ENCODE results near the gene ZNF552.
A peak's percentile ranks its signal among the peaks of the same experiment; 100 is the strongest.
"Not testable (repeated sequence)": the region's sequence is repeated elsewhere in the genome, so short reads cannot be mapped to it uniquely, and the experiment has no call there.

ZNF552 gene

DNA sequence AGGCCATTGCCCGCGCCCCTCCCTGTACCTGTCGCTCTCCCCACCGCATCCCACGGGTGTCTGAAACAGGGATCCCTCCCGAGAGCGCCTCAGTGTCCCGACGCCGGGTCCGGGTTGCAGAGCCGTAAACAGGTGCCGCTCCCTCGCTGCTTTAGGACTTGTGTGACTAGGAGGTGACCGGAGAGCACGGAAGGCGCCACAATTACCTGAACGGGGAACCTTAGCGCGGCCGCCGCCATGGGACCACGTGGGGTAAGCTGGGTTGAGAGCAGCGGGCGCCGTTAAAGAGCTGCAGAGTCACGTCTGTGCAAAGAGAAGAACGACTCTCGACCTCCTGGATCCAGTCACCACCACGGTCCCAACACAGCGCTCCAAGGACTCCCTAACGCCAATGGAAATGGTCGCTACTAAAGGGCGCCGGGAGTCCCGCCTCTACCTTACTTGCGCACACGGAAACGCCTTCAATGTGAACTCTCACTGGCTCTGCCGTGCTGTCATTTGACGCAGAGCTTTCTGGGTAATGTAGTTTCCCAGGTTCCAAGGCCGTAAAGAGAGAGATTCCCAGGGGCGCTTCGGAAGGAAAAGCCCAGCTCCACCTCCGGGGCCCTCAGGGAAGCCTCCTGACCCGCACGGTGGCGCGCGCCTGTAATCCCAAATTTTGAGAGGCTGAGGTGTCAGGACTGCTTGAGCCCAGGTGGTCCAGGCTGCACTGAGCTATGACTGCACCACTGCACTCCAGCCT lies at the start of gene ZNF552:
TSS of gene ZNF552 (minus strand) at position 409 of the 742 bp plus-strand sequence. CDS start at position 239, 170 bp downstream.
- peak; percentile 94 for DNase-seq (ENCODE audit: low spot score)

DNA sequence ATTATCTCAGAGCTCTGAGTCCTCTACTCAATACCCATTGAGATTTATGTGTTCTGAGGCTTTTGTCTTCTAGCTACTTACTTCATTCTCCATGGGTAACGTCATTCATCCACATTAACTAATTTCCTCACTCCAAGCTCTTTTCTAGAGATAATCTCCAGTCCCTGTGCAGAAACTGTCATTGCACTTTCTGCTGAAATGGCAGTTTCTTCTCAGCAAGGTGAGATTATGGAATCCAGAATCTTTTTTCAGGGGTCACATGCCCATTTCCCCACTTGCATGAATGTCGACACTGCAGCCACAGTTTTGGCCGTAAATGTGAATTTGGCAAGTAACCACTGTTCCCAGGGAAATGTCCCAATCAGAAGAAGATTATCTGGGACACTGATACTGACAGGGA lies 47.6 kb upstream of the ZNF552 start:
- DNase-seq (ENCODE audit: low spot score) = not testable (repeated sequence)

GRCh38 chr19:57854117-57854516 lies 39.4 kb upstream of the ZNF552 start:
- DNase-seq (ENCODE audit: low spot score) = not testable (repeated sequence)

GRCh38 chr19:57851812-57852603 lies 37.3 kb upstream of the ZNF552 start:
- not testable (repeated sequence) for DNase-seq (ENCODE audit: low spot score)

GRCh38 chr19:57850553-57851017 lies 35.9 kb upstream of the ZNF552 start:
- no peak for DNase-seq (ENCODE audit: low spot score)

DNA sequence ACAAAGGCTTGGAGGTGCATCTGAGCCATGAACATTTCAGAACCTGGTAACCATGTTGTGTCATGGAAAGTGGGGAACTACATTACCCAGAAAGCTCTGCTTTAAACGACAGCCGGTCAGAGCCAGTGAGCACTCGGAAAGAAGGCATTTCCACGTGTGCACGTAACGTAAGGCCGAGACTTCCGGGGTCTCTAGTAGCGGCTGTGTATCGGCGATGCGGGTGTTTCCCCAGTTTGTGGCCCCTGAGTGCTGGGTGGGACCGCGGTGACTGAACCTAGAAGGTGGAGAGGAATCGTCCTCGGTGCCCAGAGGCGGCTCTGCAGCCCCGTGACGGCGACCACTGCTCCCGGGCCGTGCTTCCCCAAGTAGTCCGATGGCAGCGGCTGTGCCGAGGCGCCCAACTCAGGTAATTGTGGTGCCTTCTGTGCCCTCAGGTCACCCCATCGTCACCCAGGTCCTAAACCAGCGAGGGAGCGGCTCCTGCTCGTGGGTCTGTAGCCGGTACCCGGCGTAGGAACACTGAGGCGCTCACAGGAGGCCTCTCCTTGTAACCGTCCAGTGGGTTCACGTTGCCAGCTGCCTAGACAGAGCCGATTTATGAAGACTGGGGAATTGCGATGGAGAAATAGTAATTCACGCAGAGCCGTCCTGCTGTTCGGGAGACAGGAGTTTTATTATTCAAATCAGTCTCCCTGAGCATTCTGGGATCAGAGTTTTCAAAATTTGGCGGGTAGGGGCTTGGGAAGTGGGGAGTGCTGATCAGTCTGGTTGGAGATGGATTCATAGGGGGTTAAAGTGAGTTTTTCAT lies 35.2 kb upstream of the ZNF552 start, which contains the start of gene ZNF587:
TSS of gene ZNF587 (plus strand) at position 194 of the 808 bp plus-strand sequence. CDS start at position 374, 180 bp downstream.
- peak; percentile 88 for DNase-seq (ENCODE audit: low spot score)

DNA sequence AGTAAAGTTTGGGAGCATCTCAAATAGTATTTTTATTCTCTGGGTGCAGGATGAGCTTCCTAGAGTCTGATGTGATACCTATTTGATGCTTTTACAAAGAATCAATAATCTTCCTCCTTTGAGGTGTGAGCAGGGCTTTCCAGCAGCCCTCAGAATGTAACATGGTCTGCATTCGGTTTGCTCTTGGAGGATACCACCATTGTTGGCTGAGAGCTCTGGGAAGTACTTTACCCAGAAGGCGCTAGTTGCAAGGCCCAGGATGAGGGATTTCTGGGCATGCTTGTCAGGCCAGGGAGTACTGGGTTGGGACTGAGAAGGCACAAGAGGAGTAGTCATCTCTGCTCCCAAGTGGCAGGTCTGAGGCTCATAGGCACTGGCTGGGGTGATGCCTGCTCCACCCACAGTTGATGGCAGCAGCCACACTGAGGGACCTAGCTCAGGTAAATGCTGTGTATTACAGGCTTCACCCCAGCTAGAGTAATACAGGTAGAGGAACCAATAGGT lies 34.5 kb upstream of the ZNF552 start:
- DNase-seq (ENCODE audit: low spot score) = not testable (repeated sequence)

- not testable (repeated sequence) for DNase-seq (ENCODE audit: low spot score)
Measured at GRCh38 chr19:57847164-57847563, 32.5 kb upstream of the ZNF552 start.

- no peak for DNase-seq (ENCODE audit: low spot score)
Measured at GRCh38 chr19:57841122-57841763, 26.5 kb upstream of the ZNF552 start.

DNA sequence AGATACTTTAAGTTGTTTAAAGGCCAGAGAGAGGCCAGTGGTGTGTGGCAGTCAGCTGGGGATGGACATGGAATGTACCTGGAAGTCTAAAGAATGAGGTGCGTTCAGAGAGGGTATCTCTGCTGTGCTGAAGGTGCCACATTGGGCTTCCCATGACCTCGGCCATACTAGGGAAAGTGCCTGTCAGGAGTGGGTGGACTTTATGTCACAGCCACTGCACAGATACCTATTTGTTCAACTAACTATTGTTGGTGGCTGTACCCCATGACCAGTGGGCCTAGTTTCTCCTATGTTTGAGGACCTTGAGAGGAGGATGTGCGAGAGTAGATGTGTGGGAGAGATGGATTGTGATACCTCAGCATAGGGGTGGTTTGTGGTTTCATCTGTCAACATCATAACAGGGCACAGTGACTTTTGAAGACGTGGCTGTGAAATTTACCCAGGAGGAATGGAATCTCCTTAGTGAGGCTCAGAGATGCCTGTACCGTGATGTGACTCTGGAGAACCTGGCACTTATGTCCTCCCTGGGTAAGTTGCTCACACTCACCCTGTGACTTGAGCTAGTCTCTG lies 24.0 kb upstream of the ZNF552 start:
- not testable (repeated sequence) for DNase-seq (ENCODE audit: low spot score)

GRCh38 chr19:57836991-57837390 lies 22.3 kb upstream of the ZNF552 start:
- not testable (repeated sequence) for DNase-seq (ENCODE audit: low spot score)

- DNase-seq (ENCODE audit: low spot score) = peak; percentile 68
Measured at GRCh38 chr19:57830071-57830602, 15.4 kb upstream of the ZNF552 start, which contains the start of gene ZNF587B. Gene ZNF587B, plus strand, starts transcription at chr19:57830299. Its CDS starts 230 bp downstream, at chr19:57830529.

- DNase-seq (ENCODE audit: low spot score) = no peak
Measured at GRCh38 chr19:57829316-57829715, 14.6 kb upstream of the ZNF552 start.

- no peak for DNase-seq (ENCODE audit: low spot score)
Measured at GRCh38 chr19:57825511-57825910, 10.8 kb upstream of the ZNF552 start.

- DNase-seq (ENCODE audit: low spot score) = not testable (repeated sequence)
Measured at GRCh38 chr19:57823608-57824007, 8.9 kb upstream of the ZNF552 start.

DNA sequence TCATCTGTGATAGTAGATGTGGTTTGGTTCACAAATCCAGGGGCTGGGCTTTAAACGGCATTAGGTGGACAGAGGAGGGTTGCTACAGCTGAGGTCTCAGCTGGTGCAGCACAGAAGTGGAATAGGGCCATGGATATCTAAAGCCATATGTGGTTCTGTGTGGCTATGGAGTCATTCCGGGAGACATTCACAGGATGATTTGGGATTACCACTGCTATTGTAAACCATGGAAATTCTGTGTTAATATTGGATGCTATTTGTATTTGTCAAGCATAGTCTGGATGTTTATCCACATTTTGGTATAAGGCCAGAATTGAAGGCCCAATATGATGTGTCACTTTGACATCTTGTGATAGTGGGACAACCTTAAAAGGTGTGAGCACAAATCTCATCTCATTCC lies 8.4 kb upstream of the ZNF552 start:
- DNase-seq (ENCODE audit: low spot score) = not testable (repeated sequence)

GRCh38 chr19:57821501-57821900 lies 6.8 kb upstream of the ZNF552 start:
- DNase-seq (ENCODE audit: low spot score) = not testable (repeated sequence)

- not testable (repeated sequence) for DNase-seq (ENCODE audit: low spot score)
Measured at GRCh38 chr19:57821095-57821494, 6.4 kb upstream of the ZNF552 start.

- no peak for DNase-seq (ENCODE audit: low spot score)
Measured at GRCh38 chr19:57820599-57820998, 5.9 kb upstream of the ZNF552 start.

DNA sequence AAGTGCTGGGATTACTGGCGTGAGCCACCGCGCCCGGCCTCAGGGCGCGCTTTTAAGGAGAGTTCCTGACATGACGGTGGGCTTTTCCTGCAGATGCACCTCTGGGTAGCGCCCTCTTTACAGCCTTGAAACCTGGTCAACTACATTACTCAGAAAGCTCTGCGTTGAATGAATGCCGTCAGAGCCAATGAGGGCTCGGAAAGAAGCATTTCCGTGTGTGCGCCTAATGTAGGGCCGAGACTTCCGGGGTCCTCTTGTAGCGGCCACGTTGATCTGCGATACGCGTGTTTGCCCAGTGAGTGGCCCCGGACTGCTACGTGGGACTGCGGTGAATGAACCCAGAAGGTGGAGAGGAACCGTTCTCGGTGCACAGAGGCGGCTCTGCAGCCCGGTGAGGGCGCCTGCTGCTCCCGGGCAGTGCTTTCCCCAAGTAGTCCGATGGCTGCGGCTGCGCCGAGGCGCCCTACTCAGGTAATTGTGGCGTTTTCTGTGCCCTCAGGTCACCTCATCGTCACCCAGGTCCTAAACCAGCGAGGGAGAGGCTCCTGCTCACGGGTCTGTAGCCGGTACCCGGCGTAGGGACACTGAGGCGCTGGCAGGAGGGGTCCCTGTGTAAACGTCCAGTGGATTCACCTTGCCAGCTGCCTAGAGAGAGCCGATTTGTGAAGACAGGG lies 4.9 kb upstream of the ZNF552 start:
- DNase-seq (ENCODE audit: low spot score) = peak; percentile 90
